Neural progenitor cell (in vitro differentiated cells): ENCODE data around the gene GNG10.

ENCODE experiments used
- EZH2 ChIP-seq: fragments of 200-600 bp; sonication (generic); IDR thresholded peaks from 2 replicates; pipeline ENCODE4 v1.6.1; 2017; ENCODE audit warnings: antibody characterized with exemption, mild to moderate bottlenecking, moderate library complexity
- TF ChIP-seq, protein P1 (sequence below): fragments of 200-600 bp; sonication (generic); IDR thresholded peaks from 2 replicates; pipeline ENCODE4 v1.5.1; 2017; ENCODE audit warnings: antibody characterized with exemption, mild to moderate bottlenecking

DNA sequence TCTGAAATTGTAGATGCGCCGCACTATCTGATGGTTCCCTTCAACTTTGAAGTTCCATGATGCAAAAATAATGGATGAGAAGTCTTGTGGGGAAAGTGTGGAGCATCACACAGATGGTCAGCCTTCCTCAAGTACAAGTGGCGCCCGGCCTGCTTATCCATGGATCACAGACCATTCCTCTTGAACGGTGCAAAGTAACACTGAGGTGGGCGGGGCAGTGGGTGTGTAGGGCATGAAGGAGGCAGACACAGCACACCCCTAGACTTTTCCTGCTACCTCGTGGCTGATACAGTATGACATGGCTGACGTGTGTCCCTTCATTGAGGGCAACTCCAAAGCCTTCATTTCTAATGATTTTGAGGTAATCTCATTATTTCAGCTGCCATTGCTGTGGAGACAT, 2.5 kb upstream of the GNG10 start:
- no peak for TF ChIP-seq EZH2
- TF ChIP-seq, protein P1, sequence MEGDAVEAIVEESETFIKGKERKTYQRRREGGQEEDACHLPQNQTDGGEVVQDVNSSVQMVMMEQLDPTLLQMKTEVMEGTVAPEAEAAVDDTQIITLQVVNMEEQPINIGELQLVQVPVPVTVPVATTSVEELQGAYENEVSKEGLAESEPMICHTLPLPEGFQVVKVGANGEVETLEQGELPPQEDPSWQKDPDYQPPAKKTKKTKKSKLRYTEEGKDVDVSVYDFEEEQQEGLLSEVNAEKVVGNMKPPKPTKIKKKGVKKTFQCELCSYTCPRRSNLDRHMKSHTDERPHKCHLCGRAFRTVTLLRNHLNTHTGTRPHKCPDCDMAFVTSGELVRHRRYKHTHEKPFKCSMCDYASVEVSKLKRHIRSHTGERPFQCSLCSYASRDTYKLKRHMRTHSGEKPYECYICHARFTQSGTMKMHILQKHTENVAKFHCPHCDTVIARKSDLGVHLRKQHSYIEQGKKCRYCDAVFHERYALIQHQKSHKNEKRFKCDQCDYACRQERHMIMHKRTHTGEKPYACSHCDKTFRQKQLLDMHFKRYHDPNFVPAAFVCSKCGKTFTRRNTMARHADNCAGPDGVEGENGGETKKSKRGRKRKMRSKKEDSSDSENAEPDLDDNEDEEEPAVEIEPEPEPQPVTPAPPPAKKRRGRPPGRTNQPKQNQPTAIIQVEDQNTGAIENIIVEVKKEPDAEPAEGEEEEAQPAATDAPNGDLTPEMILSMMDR = no peak
